OCI-M1 (cell line): Measurements from ENCODE around the gene RGS7BP.
A peak's percentile ranks its signal among the peaks of the same experiment; 100 is the strongest.

Source experiments
- DNase-seq: peaks from one replicate; lab custom pipeline; 2025; lab: John Stamatoyannopoulos, UW

Gene RGS7BP

GRCh38 chr5:64634997-64635686, 129.3 kb downstream of the RGS7BP start:
- peak; percentile 58 for DNase-seq

GRCh38 chr5:64637144-64637543, 131.3 kb downstream of the RGS7BP start:
- no peak for DNase-seq

GRCh38 chr5:64637837-64638443, 132.1 kb downstream of the RGS7BP start:
- peak; percentile 17 for DNase-seq

GRCh38 chr5:64644831-64645230, 139.0 kb downstream of the RGS7BP start:
- DNase-seq: no peak

- no peak for DNase-seq
Observed at GRCh38 chr5:64646169-64646568, 140.4 kb downstream of the RGS7BP start.

- DNase-seq: no peak
Observed at GRCh38 chr5:64649512-64649911, 143.7 kb downstream of the RGS7BP start.

GRCh38 chr5:64653766-64654560, 148.1 kb downstream of the RGS7BP start:
- no peak for DNase-seq

GRCh38 chr5:64654561-64654938, 148.7 kb downstream of the RGS7BP start:
- no peak for DNase-seq

GRCh38 chr5:64655596-64655995, 149.8 kb downstream of the RGS7BP start:
- DNase-seq: no peak

GRCh38 chr5:64659289-64659688, 153.5 kb downstream of the RGS7BP start:
- DNase-seq: no peak
